Activated CD4-positive, alpha-beta memory T cell treated with anti-CD3 and anti-CD28 coated beads for 36 hours (primary cell): ENCODE results near the gene KRT6A. TPM values are rescaled to one million over a fixed set of nuclear protein-coding genes. Genes with fewer than 3 reads are reported as not detected.

ENCODE experiments used
- CTCF ChIA-PET: fragments of 350-600 bp; sonication (Branson Sonifier 250); formaldehyde crosslinking; loops from one replicate; lab custom pipeline; 2021; ENCODE audit warnings: antibody characterized with exemption, inconsistent platforms; lab: Charles Lee
- POLR2A ChIA-PET: fragments of 350-600 bp; sonication (Branson Sonifier 250); formaldehyde crosslinking; loops from one replicate; lab custom pipeline; 2021; ENCODE audit warnings: antibody characterized with exemption; lab: Charles Lee
- DNase-seq: peaks from one replicate; pipeline ENCODE4 v3.0.0-alpha.2; 2020
- H3K27ac Mint-ChIP-seq: one replicate; pipeline ENCODE4 v1.8.0; 2021; ENCODE audit warnings: mixed read lengths
- H3K27me3 Mint-ChIP-seq: one replicate; pipeline ENCODE4 v1.8.0; 2021; ENCODE audit warnings: mixed read lengths
- H3K36me3 Mint-ChIP-seq: one replicate; pipeline ENCODE4 v1.8.0; 2021; ENCODE audit warnings: mixed read lengths
- H3K4me1 Mint-ChIP-seq: one replicate; pipeline ENCODE4 v1.8.0; 2021; ENCODE audit warnings: low read depth, mixed read lengths
- H3K4me3 Mint-ChIP-seq: one replicate; pipeline ENCODE4 v1.8.0; 2021; ENCODE audit warnings: mild to moderate bottlenecking, mixed read lengths
- H3K9me3 Mint-ChIP-seq: one replicate; pipeline ENCODE4 v1.8.0; 2021; ENCODE audit warnings: mixed read lengths
- intact Hi-C: fragments of 100-400 bp; cut with micrococcal nuclease; formaldehyde crosslinking; loops from one replicate; pipeline ENCODE4 v1.15.1; 2023
- total RNA-seq, 2 experiments: library from RNA; stranded (reverse); gene quantifications; one replicate each; pipeline ENCODE4 v1.2.3, GENCODE V29; 2021

Gene KRT6A
- total RNA-seq, 2 experiments from 2014 or later: not detected

DNA sequence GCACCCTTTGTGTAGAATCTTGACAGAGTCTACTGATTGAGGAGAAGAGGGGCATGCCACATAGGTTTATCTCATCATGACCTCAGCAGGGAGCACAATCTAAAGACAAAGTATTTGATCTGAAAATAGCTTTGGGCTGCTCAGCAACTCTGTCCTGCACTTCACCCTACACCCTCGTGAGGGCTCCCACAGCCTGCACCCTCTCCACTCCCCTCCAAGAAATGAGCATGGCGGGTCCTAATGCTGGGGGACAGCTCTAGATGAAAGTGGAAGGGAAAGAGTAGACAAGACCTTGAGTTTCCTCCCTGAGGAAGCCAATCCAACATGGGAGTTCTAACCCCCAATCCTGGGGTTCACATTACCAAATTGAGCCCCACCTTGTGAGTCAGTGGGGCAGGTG lies 37.8 kb upstream of the KRT6A start:
- H3K27ac Mint-ChIP-seq: no peak overlapping the region
- no peaks in the 10 kb centered on the region for H3K9me3 Mint-ChIP-seq
- ChIA-PET CTCF (no interaction called here), POLR2A (no interaction called here)
- no peaks in the 10 kb centered on the region for H3K27me3 Mint-ChIP-seq
- no peak overlapping the region for H3K4me3 Mint-ChIP-seq
- H3K4me1 Mint-ChIP-seq: no peaks in the 10 kb centered on the region
- no peak for DNase-seq
- intact Hi-C loops: no loop called here
- no peaks in the 10 kb centered on the region for H3K36me3 Mint-ChIP-seq

DNA sequence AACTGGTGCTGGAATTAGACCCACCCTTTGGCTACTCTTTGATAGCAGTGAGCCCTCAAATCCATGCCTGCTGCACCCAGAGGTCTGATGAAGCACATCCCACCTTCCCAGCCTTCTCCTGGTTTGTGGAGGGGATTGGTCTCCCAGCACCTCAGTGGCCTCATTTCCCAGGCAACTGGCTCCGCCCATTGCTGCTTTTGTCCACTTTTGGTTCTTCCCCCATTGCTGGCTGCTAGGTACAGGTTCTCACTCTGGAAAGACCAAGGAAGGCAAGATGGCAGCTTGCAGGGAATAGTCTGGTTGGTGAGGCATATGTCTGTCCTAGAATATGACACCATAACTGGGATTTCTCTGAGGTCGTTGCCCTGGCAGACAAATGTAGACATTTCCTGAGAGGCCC lies 37.3 kb upstream of the KRT6A start:
- Mint-ChIP-seq H3K4me3 (no peak overlapping the region), H3K4me1 (no peaks in the 10 kb centered on the region), H3K27ac (no peak overlapping the region), H3K36me3 (no peaks in the 10 kb centered on the region), H3K9me3 (no peaks in the 10 kb centered on the region), H3K27me3 (no peaks in the 10 kb centered on the region)
- ChIA-PET POLR2A (no interaction called here), CTCF (no interaction called here)
- intact Hi-C loops: no loop called here
- DNase-seq: no peak

DNA sequence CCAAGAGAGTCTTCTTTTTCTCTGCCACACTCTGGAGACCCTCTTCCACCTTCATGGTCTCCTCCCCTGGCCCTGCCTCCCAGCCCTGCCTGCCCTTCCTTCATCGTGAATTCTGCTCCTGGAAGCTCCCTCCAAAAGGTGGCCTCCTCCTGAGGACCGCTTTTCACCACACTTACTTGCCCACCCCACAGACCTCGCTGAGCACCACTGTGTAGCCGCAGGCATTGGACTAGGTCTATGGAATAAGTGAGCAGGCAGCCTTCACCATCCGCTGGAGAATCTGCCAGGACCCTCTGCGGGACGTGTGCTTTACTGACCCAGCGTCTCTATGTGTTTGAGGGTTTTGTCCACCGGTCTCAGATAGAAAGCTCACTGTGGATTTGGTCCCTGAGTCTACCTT lies 36.8 kb upstream of the KRT6A start:
- no peak overlapping the region for H3K27ac Mint-ChIP-seq
- POLR2A ChIA-PET: no interaction called here
- DNase-seq: no peak
- intact Hi-C loops: no loop called here
- no peaks in the 10 kb centered on the region for H3K27me3 Mint-ChIP-seq
- H3K4me3 Mint-ChIP-seq: no peak overlapping the region
- no peaks in the 10 kb centered on the region for H3K9me3 Mint-ChIP-seq
- no peaks in the 10 kb centered on the region for H3K36me3 Mint-ChIP-seq
- no peaks in the 10 kb centered on the region for H3K4me1 Mint-ChIP-seq
- CTCF ChIA-PET: no interaction called here

DNA sequence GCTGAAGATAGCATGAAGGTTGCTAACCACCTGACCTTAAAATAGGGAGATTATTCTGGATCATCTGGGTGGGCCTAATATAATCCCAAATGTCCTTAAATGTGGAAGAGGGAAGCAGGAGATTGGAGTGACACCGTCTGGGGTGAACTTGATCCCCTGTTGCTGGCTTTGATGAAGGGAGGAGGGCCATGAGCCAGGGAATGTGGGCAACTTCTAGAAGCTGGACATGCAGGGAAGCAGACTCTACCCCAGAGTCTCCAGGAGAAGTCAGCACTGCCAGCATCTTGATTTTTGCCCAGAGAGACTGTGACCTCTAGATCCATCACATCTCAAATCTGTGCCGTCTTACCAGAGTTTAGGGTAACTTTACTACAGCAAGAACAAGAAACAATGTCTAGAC lies 36.4 kb upstream of the KRT6A start:
- Mint-ChIP-seq H3K4me3 (no peak overlapping the region), H3K4me1 (no peaks in the 10 kb centered on the region), H3K9me3 (no peaks in the 10 kb centered on the region), H3K27ac (no peak overlapping the region), H3K27me3 (no peaks in the 10 kb centered on the region), H3K36me3 (no peaks in the 10 kb centered on the region)
- DNase-seq: no peak
- ChIA-PET POLR2A (no interaction called here), CTCF (no interaction called here)
- intact Hi-C loops: no loop called here

DNA sequence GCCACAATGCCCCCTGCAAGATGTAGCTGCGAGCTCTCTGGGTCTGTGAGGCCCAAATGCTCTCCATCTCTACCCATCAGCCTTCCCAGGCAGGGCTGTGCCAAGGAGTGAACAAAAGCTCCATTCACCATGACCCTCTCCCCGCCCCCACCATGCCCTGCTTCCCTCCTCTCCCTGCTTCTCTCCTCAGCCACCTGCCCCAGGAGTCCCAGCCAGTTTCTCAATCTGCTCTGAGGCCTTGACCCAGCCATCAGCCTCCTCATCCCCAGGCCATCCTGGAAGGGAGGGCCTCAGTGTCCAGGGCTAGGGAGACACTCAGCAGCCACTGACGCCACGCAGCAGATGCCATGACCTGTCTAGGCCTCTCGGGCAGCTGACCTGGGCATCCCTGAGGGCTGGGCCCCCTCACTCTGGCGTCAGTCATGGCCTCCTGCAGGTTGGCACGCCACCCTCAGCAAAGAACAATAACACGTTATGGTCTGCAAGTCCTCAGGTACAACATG lies 35.6 kb upstream of the KRT6A start:
- POLR2A ChIA-PET: no interaction called here

DNA sequence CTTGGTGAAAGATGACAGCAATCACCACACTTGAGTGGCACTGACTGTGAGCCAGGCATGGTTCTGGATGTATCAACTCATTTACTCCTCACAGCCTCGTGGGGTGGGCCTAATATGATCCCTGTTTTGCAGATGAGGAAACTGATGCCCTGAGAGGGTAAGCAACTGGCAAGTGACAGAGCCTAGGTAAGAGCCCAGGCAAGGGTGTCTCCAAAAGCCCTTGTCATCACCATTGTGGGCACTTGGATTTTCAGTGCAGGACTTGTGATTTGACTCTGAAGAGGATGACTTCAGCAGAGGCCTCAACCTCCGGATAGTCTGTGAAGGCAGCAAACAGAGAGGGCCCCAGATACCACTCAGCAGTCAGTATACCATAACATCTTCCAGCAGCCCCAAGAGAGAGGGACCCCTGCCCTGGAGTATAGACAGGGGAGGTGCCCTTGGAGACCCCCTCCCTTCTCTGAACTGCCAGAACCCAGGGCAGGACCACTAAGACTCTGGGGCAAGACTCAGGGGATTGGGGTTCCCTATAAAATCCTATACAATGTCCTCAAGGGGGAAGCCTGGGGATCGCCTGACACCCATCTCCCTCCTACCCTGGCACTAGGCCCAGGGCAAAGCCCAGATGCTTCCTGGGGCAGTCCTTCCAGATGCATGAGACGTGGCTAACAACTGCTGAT lies 34.2 kb upstream of the KRT6A start:
- DNase-seq: peak; percentile 4
- ChIA-PET POLR2A (no interaction called here), CTCF (no interaction called here)
- no peak overlapping the region for H3K27ac Mint-ChIP-seq
- H3K36me3 Mint-ChIP-seq: no peaks in the 10 kb centered on the region
- no peaks in the 10 kb centered on the region for H3K27me3 Mint-ChIP-seq
- H3K4me1 Mint-ChIP-seq: no peaks in the 10 kb centered on the region
- intact Hi-C loops: no loop called here
- H3K9me3 Mint-ChIP-seq: no peaks in the 10 kb centered on the region
- H3K4me3 Mint-ChIP-seq: no peak overlapping the region

More for the DNA sequence above, 35.6 kb upstream of the KRT6A start:
- no peaks in the 10 kb centered on the region for H3K27me3 Mint-ChIP-seq
- H3K4me3 Mint-ChIP-seq: no peak overlapping the region
- CTCF ChIA-PET: no interaction called here
- intact Hi-C loops: no loop called here
- no peaks in the 10 kb centered on the region for H3K4me1 Mint-ChIP-seq
- H3K27ac Mint-ChIP-seq: no peak overlapping the region
- H3K9me3 Mint-ChIP-seq: no peaks in the 10 kb centered on the region
- DNase-seq: peak; percentile 7
- no peaks in the 10 kb centered on the region for H3K36me3 Mint-ChIP-seq

DNA sequence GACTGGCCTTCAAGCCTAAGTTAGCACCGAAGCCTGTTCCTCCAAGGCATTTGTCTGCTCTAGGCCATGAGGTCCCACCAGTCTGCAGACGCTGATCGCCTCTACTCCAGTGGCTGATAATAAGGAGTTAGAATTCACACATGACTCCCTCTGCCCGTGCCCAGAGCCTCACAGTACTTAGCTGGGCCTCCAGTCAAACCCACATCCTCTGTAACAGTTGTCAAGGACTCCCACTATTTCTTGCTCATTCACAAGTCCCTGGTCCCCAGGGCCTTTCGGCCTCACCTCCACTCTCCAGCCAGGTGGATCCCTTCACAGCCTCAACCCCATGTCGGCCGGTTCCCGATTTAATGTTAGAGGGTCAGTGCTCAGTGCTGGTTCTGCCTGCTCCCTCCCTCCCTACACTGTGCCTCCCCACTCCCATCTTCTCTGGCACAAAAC lies 33.5 kb upstream of the KRT6A start:
- peak; percentile 9 for DNase-seq
- H3K4me3 Mint-ChIP-seq: no peak overlapping the region
- POLR2A ChIA-PET: no interaction called here
- H3K36me3 Mint-ChIP-seq: no peaks in the 10 kb centered on the region
- no peaks in the 10 kb centered on the region for H3K4me1 Mint-ChIP-seq
- H3K27me3 Mint-ChIP-seq: no peaks in the 10 kb centered on the region
- no peak overlapping the region for H3K27ac Mint-ChIP-seq
- CTCF ChIA-PET: no interaction called here
- no peaks in the 10 kb centered on the region for H3K9me3 Mint-ChIP-seq
- intact Hi-C loops: no loop called here

DNA sequence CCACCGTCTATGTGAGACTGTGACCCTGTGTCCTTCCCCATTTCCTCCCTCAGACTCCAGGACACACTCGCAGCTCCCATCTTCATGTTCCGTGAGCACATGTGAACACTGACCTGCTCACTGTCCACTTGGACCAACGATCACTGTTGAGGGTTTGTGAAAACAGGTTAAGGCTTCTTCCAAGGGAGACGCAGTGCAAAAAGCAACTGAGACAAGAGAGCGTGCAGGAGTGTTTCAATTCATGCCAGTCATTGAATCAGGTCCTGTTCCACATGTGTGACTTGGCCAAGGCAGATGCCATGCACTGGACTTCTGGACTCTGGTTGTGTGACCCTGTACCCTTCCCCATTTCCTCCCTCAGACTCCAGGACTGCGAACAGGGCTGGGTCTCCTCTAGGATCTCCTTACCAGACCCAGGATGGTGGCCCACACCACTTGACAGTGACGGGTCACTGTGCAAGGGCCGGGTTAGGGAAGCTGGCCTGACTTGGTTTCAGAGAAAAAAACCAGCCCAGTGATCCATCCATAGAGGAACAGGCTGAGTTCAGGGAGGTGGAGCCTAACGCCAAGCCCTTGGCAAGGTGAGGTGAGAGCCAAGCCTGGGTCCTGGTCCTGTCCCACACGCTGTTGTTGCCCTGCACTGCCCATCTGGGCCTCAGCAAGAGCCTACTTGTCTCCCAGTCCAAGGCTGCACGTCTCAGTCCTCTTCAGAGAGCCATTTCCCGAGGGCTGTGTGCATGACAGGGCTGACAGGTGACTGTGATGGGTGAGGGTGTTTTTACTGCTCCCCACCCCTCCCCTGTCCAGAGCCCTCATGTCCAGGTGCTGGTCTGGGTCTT lies 32.8 kb upstream of the KRT6A start:
- ChIA-PET CTCF (no interaction called here), POLR2A (no interaction called here)
- H3K36me3 Mint-ChIP-seq: no peaks in the 10 kb centered on the region
- no peaks in the 10 kb centered on the region for H3K4me1 Mint-ChIP-seq
- intact Hi-C loops: no loop called here
- no peaks in the 10 kb centered on the region for H3K9me3 Mint-ChIP-seq
- H3K4me3 Mint-ChIP-seq: no peak overlapping the region
- H3K27me3 Mint-ChIP-seq: no peaks in the 10 kb centered on the region
- no peak overlapping the region for H3K27ac Mint-ChIP-seq
- peak; percentile 6 for DNase-seq

DNA sequence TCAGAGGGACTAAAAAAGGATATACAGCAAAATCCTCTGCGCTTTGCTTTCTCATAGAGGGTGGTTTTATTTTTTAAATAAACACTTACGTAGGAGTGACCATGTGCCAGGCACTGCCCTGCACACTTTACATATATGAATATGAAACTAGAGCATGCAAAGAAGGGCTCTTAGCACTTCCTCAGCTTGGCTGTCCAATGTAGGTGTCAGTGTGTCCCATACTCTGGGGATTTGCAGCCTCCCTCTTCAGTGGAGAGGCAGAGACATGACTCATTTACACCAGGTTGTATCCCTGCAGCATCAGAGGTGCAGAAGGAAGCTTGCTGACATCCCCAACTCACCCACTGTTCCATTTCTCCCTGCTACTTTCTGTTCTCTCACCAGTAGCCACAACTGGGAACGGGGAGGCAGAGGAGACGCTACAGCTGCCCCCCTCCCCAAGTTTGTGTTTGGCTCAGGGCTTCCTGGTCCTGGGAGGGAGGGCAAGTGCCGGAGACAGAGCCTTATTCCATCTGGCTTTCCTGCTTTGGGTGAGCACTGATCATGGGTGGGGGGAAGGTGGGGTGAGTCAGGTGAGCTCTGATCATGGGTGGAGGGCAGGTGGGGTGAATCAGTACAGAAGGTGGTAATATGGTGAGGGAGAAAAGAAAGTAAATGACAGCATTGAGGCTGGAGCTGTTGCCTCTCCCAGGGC lies 32.0 kb upstream of the KRT6A start:
- intact Hi-C loops: no loop called here
- Mint-ChIP-seq H3K36me3 (no peaks in the 10 kb centered on the region), H3K27ac (no peak overlapping the region), H3K27me3 (no peaks in the 10 kb centered on the region), H3K9me3 (no peaks in the 10 kb centered on the region), H3K4me3 (no peak overlapping the region), H3K4me1 (no peaks in the 10 kb centered on the region)
- DNase-seq: peak; percentile 3
- POLR2A ChIA-PET: no interaction called here
- CTCF ChIA-PET: no interaction called here

DNA sequence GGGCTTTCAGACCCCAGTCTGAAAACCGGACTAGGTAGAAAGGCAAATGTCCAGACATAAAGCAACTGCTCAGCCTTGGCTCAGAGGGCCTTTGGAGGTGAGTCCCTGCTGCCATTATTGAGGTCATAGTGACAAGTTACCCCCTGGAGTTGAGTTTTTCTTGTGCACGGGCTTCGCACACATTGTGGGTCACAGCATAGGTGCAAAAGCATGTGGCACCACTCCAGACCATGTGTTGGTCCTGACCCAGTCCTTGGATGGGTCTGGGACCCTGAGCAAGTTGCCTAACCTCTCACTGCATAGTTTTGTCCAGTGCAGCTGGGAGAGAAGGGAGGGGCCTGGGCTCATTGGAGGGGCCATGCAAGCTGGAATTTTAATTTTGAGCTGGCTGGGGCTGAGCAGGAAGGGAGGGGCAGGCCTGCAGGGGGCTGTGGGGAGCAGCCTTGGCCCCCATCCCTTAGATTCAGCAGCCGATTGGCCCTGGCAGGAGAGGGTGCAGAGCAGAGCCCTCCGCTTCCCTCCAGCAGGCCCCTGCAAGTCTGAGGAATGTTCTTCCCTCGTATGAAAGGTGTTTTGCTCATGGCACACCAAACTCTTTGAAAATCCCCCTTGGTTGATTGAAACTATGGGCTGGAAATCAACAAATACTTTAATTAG lies 31.3 kb upstream of the KRT6A start:
- no peaks in the 10 kb centered on the region for H3K4me1 Mint-ChIP-seq
- H3K27ac Mint-ChIP-seq: no peak overlapping the region
- intact Hi-C loops: no loop called here
- no peaks in the 10 kb centered on the region for H3K9me3 Mint-ChIP-seq
- no peak overlapping the region for H3K4me3 Mint-ChIP-seq
- ChIA-PET POLR2A (no interaction called here), CTCF (no interaction called here)
- no peaks in the 10 kb centered on the region for H3K27me3 Mint-ChIP-seq
- DNase-seq: no peak
- no peaks in the 10 kb centered on the region for H3K36me3 Mint-ChIP-seq

DNA sequence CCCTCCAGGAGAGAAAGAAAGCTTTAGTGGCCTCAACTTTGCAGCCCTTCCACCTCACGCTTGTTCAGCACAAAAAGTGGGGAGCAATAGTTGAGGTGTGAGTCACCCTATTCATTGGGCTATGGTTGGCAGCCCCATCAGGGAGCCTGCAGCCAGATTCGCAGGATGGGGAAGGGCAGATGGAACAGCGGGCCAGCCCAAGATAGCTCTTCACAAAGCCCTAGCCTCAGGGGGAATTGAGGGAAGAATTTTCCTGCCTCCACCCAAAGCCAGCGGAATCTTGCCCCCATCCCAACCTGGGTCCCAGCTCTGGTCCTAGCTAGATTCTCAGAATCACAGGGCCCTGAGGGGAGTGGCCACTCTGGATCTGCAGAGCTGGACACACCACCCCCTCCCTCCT lies 30.8 kb upstream of the KRT6A start:
- intact Hi-C loops: no loop called here
- CTCF ChIA-PET: no interaction called here
- Mint-ChIP-seq H3K4me1 (no peaks in the 10 kb centered on the region), H3K27me3 (no peaks in the 10 kb centered on the region), H3K36me3 (no peaks in the 10 kb centered on the region), H3K27ac (no peak overlapping the region), H3K4me3 (no peak overlapping the region), H3K9me3 (no peaks in the 10 kb centered on the region)
- DNase-seq: no peak
- POLR2A ChIA-PET: no interaction called here
